ENCODE results near the gene CCDC27.

DNA sequence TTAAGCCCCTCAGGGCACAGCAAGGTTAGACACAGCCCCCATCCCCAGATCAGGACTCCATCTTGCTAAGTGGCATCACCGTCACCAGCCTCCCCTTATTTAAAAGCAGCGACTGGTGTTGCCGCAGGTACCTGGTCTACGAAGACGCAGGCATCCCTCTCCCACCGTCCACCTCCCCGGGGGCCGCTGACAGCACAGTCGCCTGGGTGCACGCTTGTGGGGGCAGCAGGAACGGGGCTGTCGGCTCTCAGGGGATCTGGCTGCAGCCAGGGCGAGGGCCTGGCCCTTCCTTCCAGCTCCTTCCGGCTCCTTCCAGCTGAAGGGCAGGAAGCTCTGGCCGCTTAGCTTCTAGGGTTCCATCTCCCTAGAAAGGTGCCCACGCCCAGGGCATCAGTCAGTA, 17.6 kb upstream of the CCDC27 start:
- no peak for TF ChIP-seq POLR2A (IDR thresholded peaks at IDR 0.05; ENCODE audit: low read depth, low read length)
- no peak for TF ChIP-seq TAF1 (IDR thresholded peaks at IDR 0.05; ENCODE audit: low read depth, low read length)
- TF ChIP-seq POU2F2 (IDR thresholded peaks at IDR 0.05; ENCODE audit: low read depth, low read length), result no peak
- no peak for TF ChIP-seq POLR2AphosphoS5 (IDR thresholded peaks at IDR 0.05; ENCODE audit: low read depth, low read length)
- no peak for TF ChIP-seq PAX5 (IDR thresholded peaks at IDR 0.05; ENCODE audit: insufficient read depth, low read length, severe bottlenecking)
- TF ChIP-seq SPI1 (IDR thresholded peaks at IDR 0.05; ENCODE audit: low read depth, low read length), result no peak

All from GM12891 (cell line).